GM18499 (cell line): ENCODE data around the gene CAPZB.

ENCODE experiments used
- ATAC-seq: cut with Tn5 transposase; IDR thresholded peaks from one replicate; pipeline ENCODE4 v1.9.1; 2021; ENCODE audit warnings: moderate number of reproducible peaks; ENCODE audit not compliant: insufficient read depth, unreplicated experiment

Gene CAPZB

GRCh38 chr1:19452221-19452663 is 33.1 kb downstream of the CAPZB start:
- ATAC-seq, result no peak

- no peak for ATAC-seq
Observed at GRCh38 chr1:19450811-19451515, 34.4 kb downstream of the CAPZB start.

GRCh38 chr1:19449454-19450228 is 35.7 kb downstream of the CAPZB start:
- no peak for ATAC-seq

GRCh38 chr1:19448491-19449439 is 36.6 kb downstream of the CAPZB start:
- ATAC-seq, result no peak

GRCh38 chr1:19447550-19447949 is 37.8 kb downstream of the CAPZB start:
- ATAC-seq, result no peak

GRCh38 chr1:19445417-19446342 is 39.7 kb downstream of the CAPZB start:
- no peak for ATAC-seq

- ATAC-seq, result no peak
Observed at GRCh38 chr1:19444296-19445021, 40.9 kb downstream of the CAPZB start.

GRCh38 chr1:19443326-19443725 is 42.0 kb downstream of the CAPZB start:
- no peak for ATAC-seq

- ATAC-seq, result no peak
Observed at GRCh38 chr1:19442154-19443096, 42.9 kb downstream of the CAPZB start.

- no peak for ATAC-seq
Observed at GRCh38 chr1:19441048-19441780, 44.1 kb downstream of the CAPZB start.

GRCh38 chr1:19439464-19440171 is 45.7 kb downstream of the CAPZB start:
- no peak for ATAC-seq

GRCh38 chr1:19438516-19439195 is 46.7 kb downstream of the CAPZB start:
- ATAC-seq, result no peak

- no peak for ATAC-seq
Observed at GRCh38 chr1:19437891-19438294, 47.4 kb downstream of the CAPZB start.

GRCh38 chr1:19436716-19437476 is 48.4 kb downstream of the CAPZB start:
- ATAC-seq, result no peak

- ATAC-seq, result no peak
Observed at GRCh38 chr1:19435851-19436455, 49.4 kb downstream of the CAPZB start.
